Endodermal cell (in vitro differentiated cells): ENCODE results near the gene MRNIP. TPM values are rescaled to one million over a fixed set of nuclear protein-coding genes. Genes with fewer than 3 reads are reported as not detected.

ENCODE experiments used
- DNase-seq: peaks from one replicate; pipeline ENCODE4 v3.0.0-alpha.2; 2017
- H3K27ac ChIP-seq: 2 replicates; pipeline ENCODE4 v1.5.1; 2013; ENCODE audit warnings: mild to moderate bottlenecking, low read depth, low read length, moderate library complexity
- H3K27me3 ChIP-seq: 2 replicates; pipeline ENCODE4 v1.6.1; 2013; ENCODE audit warnings: mild to moderate bottlenecking, low read length, moderate library complexity; ENCODE audit not compliant: insufficient read depth, control insufficient read depth, poor library complexity, severe bottlenecking
- H3K36me3 ChIP-seq: 2 replicates; pipeline ENCODE4 v1.7.0; 2013; ENCODE audit warnings: mild to moderate bottlenecking, low read length, moderate library complexity; ENCODE audit not compliant: control insufficient read depth, insufficient read depth
- H3K4me1 ChIP-seq: one replicate; pipeline ENCODE4 v1.7.0; 2013; ENCODE audit warnings: low read length; ENCODE audit not compliant: control insufficient read depth, insufficient read depth
- H3K4me3 ChIP-seq: 2 replicates; pipeline ENCODE4 v1.5.1; 2013; ENCODE audit warnings: mild to moderate bottlenecking, low read length, moderate library complexity
- H3K9ac ChIP-seq: 2 replicates; pipeline ENCODE4 v1.6.1; 2013; ENCODE audit warnings: mild to moderate bottlenecking, low read length, moderate library complexity; ENCODE audit not compliant: poor library complexity, severe bottlenecking; ENCODE audit errors: extremely low read depth
- H3K9me3 ChIP-seq: 2 replicates; pipeline ENCODE4 v1.6.1; 2013; ENCODE audit warnings: mild to moderate bottlenecking, low read length, moderate library complexity; ENCODE audit not compliant: control insufficient read depth
- H3K27ac Mint-ChIP-seq: 2 replicates; pipeline ENCODE4 v1.8.0; 2020; ENCODE audit warnings: mixed read lengths
- H3K27me3 Mint-ChIP-seq: 2 replicates; pipeline ENCODE4 v1.8.0; 2021; ENCODE audit warnings: mild to moderate bottlenecking, mixed read lengths; ENCODE audit not compliant: insufficient read depth
- H3K36me3 Mint-ChIP-seq: 2 replicates; pipeline ENCODE4 v1.8.0; 2020; ENCODE audit warnings: low read depth, mixed read lengths
- H3K4me1 Mint-ChIP-seq: 2 replicates; pipeline ENCODE4 v1.8.0; 2020; ENCODE audit warnings: mixed read lengths
- H3K4me3 Mint-ChIP-seq: 2 replicates; pipeline ENCODE4 v1.8.0; 2020; ENCODE audit warnings: mild to moderate bottlenecking, moderate library complexity, mixed read lengths
- H3K9me3 Mint-ChIP-seq: 2 replicates; pipeline ENCODE4 v1.8.0; 2020; ENCODE audit warnings: mild to moderate bottlenecking, mixed read lengths
- WGBS, 2 experiments: methylation state at CpG; one replicate each; pipeline versions ENCODE4 v1.1.5 to v1.1.7; 2013; ENCODE audit warnings: missing lambda C conversion rate in 2 of 2, mixed read lengths in 1 of 2; ENCODE audit not compliant: insufficient coverage in 1 of 2, insufficient read length in 1 of 2; 5-methylcytosine and 5-hydroxymethylcytosine counted together
- total RNA-seq, 2 donors: library from RNA; stranded (reverse); fragmentation: NEBNext Ultra II Directional in 1 of 2; extraction: Animal tissue kit (Norgen Biotek cat#: 25700) in 1 of 2; gene quantifications; 2 replicates in 1 of 2; 3 replicates in 1 of 2; pipeline ENCODE4 v1.2.1, GENCODE V29; 2021
- TF ChIP-seq, protein P1 (sequence below): fragments of 200-600 bp; sonication (generic); conservative IDR thresholded peaks from 2 replicates; pipeline ENCODE4 v1.5.0; 2021; ENCODE audit warnings: antibody characterized with exemption, mild to moderate bottlenecking

MRNIP gene
- total RNA-seq, 2 donors from 2014 or later: 45.8 to 55.3 TPM

- H3K4me3 Mint-ChIP-seq: no peak overlapping the region
- TF ChIP-seq, protein P1, sequence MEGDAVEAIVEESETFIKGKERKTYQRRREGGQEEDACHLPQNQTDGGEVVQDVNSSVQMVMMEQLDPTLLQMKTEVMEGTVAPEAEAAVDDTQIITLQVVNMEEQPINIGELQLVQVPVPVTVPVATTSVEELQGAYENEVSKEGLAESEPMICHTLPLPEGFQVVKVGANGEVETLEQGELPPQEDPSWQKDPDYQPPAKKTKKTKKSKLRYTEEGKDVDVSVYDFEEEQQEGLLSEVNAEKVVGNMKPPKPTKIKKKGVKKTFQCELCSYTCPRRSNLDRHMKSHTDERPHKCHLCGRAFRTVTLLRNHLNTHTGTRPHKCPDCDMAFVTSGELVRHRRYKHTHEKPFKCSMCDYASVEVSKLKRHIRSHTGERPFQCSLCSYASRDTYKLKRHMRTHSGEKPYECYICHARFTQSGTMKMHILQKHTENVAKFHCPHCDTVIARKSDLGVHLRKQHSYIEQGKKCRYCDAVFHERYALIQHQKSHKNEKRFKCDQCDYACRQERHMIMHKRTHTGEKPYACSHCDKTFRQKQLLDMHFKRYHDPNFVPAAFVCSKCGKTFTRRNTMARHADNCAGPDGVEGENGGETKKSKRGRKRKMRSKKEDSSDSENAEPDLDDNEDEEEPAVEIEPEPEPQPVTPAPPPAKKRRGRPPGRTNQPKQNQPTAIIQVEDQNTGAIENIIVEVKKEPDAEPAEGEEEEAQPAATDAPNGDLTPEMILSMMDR: no peak
- H3K27ac Mint-ChIP-seq: no peak overlapping the region
- no peaks in the 10 kb centered on the region for H3K27me3 Mint-ChIP-seq
- H3K36me3 Mint-ChIP-seq: peaks cover 45% of the 10 kb centered on the region
- H3K4me3 ChIP-seq: no peak overlapping the region
- H3K9ac ChIP-seq: no peak overlapping the region
- H3K36me3 ChIP-seq: peaks cover 33% of the 10 kb centered on the region
- H3K27ac ChIP-seq: no peak overlapping the region
- no peaks in the 10 kb centered on the region for H3K4me1 Mint-ChIP-seq
- H3K27me3 ChIP-seq: no peaks in the 10 kb centered on the region
- 85 to 92% methylated on average over 10 to 16 of the region's 16 CpGs for WGBS, 2 experiments
- no peaks in the 10 kb centered on the region for H3K9me3 Mint-ChIP-seq
- H3K9me3 ChIP-seq: no peaks in the 10 kb centered on the region
- no peaks in the 10 kb centered on the region for H3K4me1 ChIP-seq
- DNase-seq: no peak
These were observed 17.4 kb upstream of the MRNIP start for GRCh38 chr5:179875741-179876609.

DNA sequence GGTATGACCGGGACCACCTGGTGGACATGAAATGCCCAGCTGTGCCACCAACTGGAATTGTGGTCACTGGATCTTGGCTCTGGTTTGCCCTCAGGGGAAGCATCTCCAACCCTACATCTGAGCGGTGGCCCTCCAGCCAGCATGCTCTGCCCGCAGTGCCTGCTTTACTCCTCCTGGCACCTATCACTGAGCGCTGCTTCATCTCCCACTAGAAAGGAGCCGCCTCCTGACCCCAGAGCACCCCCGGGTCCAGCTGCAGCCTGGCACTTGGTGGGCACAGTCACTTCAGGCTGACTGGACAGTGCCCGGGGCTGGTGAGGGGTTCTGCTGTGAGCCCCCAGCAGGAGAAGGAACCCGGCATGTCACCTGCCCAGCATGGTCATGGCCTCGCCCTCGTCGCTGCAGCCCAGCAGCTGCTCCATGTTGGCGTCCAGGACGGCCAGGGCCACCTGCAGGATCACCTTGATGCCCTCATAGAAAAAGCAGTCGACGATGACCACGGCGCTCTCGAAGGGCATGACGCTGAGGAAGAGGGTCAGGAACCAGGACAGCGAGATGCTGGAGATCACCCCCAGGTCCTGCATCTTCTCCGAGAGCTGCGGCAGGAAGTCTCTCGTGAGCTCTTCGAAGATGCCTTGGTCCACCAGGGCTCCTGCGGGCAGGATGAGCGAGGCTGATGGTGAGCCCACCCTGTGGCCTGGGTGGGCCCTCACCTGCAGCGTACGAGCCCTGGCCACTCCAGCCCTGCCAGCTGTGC is 16.1 kb upstream of the MRNIP start:
- TF ChIP-seq, protein P1: no peak
- Histone ChIP-seq H3K4me3 (no peak overlapping the region), H3K27me3 (no peaks in the 10 kb centered on the region), H3K4me1 (no peaks in the 10 kb centered on the region), H3K36me3 (peaks cover 41% of the 10 kb centered on the region), H3K27ac (no peak overlapping the region), H3K9ac (no peak overlapping the region), H3K9me3 (no peaks in the 10 kb centered on the region)
- Mint-ChIP-seq H3K27ac (no peak overlapping the region), H3K9me3 (no peaks in the 10 kb centered on the region), H3K4me3 (no peak overlapping the region), H3K4me1 (peaks cover 3% of the 10 kb centered on the region), H3K27me3 (no peaks in the 10 kb centered on the region), H3K36me3 (peaks cover 51% of the 10 kb centered on the region)
- no peak for DNase-seq
- 97 to 98% methylated on average over 19 to 28 of the region's 28 CpGs for WGBS, 2 experiments

DNA sequence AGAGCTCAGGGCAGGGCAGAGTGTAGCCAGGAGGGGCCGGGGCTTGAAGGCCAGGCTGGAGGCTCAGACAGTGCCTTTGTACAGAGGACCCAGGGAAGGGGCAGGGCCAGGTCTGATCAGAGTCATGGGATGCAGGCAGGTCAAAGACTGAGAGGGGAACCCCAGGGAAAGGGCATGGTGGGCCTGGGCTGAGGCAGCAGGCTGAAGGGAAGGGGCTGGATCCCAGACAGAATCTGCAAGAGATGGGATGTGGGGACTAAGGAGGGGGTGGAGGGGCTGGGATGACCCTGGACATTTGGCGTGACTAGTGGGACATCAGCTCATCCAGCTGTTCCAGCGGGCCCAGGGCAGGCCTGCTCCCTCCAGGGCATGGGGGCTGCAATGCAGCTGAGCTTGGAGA is 15.5 kb upstream of the MRNIP start:
- Histone ChIP-seq H3K36me3 (peaks cover 47% of the 10 kb centered on the region), H3K27ac (no peak overlapping the region), H3K9ac (no peak overlapping the region), H3K4me1 (no peaks in the 10 kb centered on the region), H3K9me3 (no peaks in the 10 kb centered on the region), H3K27me3 (no peaks in the 10 kb centered on the region), H3K4me3 (no peak overlapping the region)
- H3K9me3 Mint-ChIP-seq: no peaks in the 10 kb centered on the region
- TF ChIP-seq, protein P1: no peak
- no peak for DNase-seq
- no peak overlapping the region for H3K27ac Mint-ChIP-seq
- no peak overlapping the region for H3K4me3 Mint-ChIP-seq
- peaks cover 52% of the 10 kb centered on the region for H3K36me3 Mint-ChIP-seq
- 94 to 100% methylated on average over 2 to 3 of the region's 3 CpGs for WGBS, 2 experiments
- peaks cover 3% of the 10 kb centered on the region for H3K4me1 Mint-ChIP-seq
- no peaks in the 10 kb centered on the region for H3K27me3 Mint-ChIP-seq
